DMS114 treated with DMSO at 0.1 percent for 48 hours (cell line): ENCODE measurements around the gene GABBR2.
"Not testable (repeated sequence)": the region's sequence is repeated elsewhere in the genome, so short reads cannot be mapped to it uniquely, and the experiment has no call there.

ENCODE experiments used
- DNase-seq: peaks from one replicate; lab custom pipeline; 2025; ENCODE audit not compliant: unreplicated experiment; lab: John Stamatoyannopoulos, UW

The GABBR2 gene

GRCh38 chr9:98275159-98275558 is 433.6 kb downstream of the GABBR2 start:
- DNase-seq, result no peak

- DNase-seq, result no peak
Measured at GRCh38 chr9:98272083-98272482, 436.7 kb downstream of the GABBR2 start.

- no peak for DNase-seq
Measured at GRCh38 chr9:98271479-98271878, 437.3 kb downstream of the GABBR2 start.

- not testable (repeated sequence) for DNase-seq
Measured at GRCh38 chr9:98270284-98270683, 438.5 kb downstream of the GABBR2 start.

GRCh38 chr9:98269652-98270051 is 439.1 kb downstream of the GABBR2 start:
- not testable (repeated sequence) for DNase-seq

- DNase-seq, result not testable (repeated sequence)
Measured at GRCh38 chr9:98267556-98267955, 441.2 kb downstream of the GABBR2 start.

- DNase-seq, result no peak
Measured at GRCh38 chr9:98264516-98264915, 444.2 kb downstream of the GABBR2 start.

GRCh38 chr9:98263482-98264357 is 445.0 kb downstream of the GABBR2 start:
- peak; percentile 53 for DNase-seq

- DNase-seq, result no peak
Measured at GRCh38 chr9:98263080-98263479, 445.7 kb downstream of the GABBR2 start.

- no peak for DNase-seq
Measured at GRCh38 chr9:98262056-98262455, 446.7 kb downstream of the GABBR2 start.

GRCh38 chr9:98260635-98261034 is 448.1 kb downstream of the GABBR2 start:
- no peak for DNase-seq

GRCh38 chr9:98259791-98260190 is 448.9 kb downstream of the GABBR2 start:
- DNase-seq, result no peak

- DNase-seq, result no peak
Measured at GRCh38 chr9:98256756-98257155, 452.0 kb downstream of the GABBR2 start.

GRCh38 chr9:98255578-98256296 is 453.0 kb downstream of the GABBR2 start, which contains the start of gene TBC1D2:
TSS of gene TBC1D2 (minus strand) at chr9:98255649. CDS start at chr9:98255541, 108 bp downstream.
- peak; percentile 79 for DNase-seq

GRCh38 chr9:98255061-98255577 is 453.6 kb downstream of the GABBR2 start:
- no peak for DNase-seq

GRCh38 chr9:98254228-98255060 is 454.3 kb downstream of the GABBR2 start:
- DNase-seq, result no peak

GRCh38 chr9:98253565-98253964 is 455.2 kb downstream of the GABBR2 start:
- DNase-seq, result no peak

GRCh38 chr9:98251551-98251950 is 457.2 kb downstream of the GABBR2 start:
- no peak for DNase-seq

- DNase-seq, result no peak
Measured at GRCh38 chr9:98249771-98250170, 459.0 kb downstream of the GABBR2 start.

- no peak for DNase-seq
Measured at GRCh38 chr9:98248737-98249474, 459.8 kb downstream of the GABBR2 start.
